Caco-2 (cell line): ENCODE data around the gene ZNF695. TPM values are rescaled to one million over a fixed set of nuclear protein-coding genes. Genes with fewer than 3 reads are reported as not detected.
"Not testable (repeated sequence)": the region's sequence is repeated elsewhere in the genome, so short reads cannot be mapped to it uniquely, and the experiment has no call there.

Experiments
- BruUV-seq: library from RNA; stranded (reverse); fragments of 400-500 nt; replicated peaks from 2 replicates; lab custom pipeline; 2021; lab: Mats Ljungman, UMichigan
- CTCF ChIA-PET: fragments of 300-600 bp; sonication (Branson Sonifier 250); formaldehyde crosslinking; loops from one replicate; lab custom pipeline; 2022; ENCODE audit warnings: antibody characterized with exemption; lab: Charles Lee
- POLR2A ChIA-PET: fragments of 300-600 bp; sonication (Branson Sonifier 250); formaldehyde crosslinking; loops from one replicate; lab custom pipeline; 2022; ENCODE audit warnings: antibody characterized with exemption; lab: Charles Lee
- DNase-seq, 2 experiments: peaks; one replicate each; pipeline versions ENCODE4 v3.0.0 to v3.0.0-alpha.2; 2020 to 2022
- H3K27me3 ChIP-seq: replicated peaks from 2 replicates; pipeline ENCODE4 v1.6.0; 2011; ENCODE audit warnings: low read length; ENCODE audit not compliant: control insufficient read depth, insufficient read depth
- H3K36me3 ChIP-seq: 2 replicates; pipeline ENCODE4 v1.5.1; 2011; ENCODE audit warnings: low read length; ENCODE audit not compliant: control insufficient read depth, insufficient read depth
- H3K4me1 ChIP-seq: fragments of 250-450 bp; sonication (Bioruptor Pico); 2 replicates; pipeline ENCODE4 v1.5.1; 2020; ENCODE audit warnings: mild to moderate bottlenecking
- H3K4me3 ChIP-seq: 2 replicates; pipeline ENCODE4 v1.5.1; 2011; ENCODE audit warnings: low read depth, mild to moderate bottlenecking, control low read depth, low read length
- H3K9me3 ChIP-seq: fragments of 250-450 bp; sonication (Bioruptor Pico); 2 replicates; pipeline ENCODE4 v1.5.1; 2020; ENCODE audit warnings: mild to moderate bottlenecking, moderate library complexity
- H3K27ac Mint-ChIP-seq: one replicate; pipeline ENCODE4 v1.8.0; 2022; ENCODE audit warnings: mixed read lengths; ENCODE audit not compliant: unreplicated experiment
- H3K27me3 Mint-ChIP-seq: one replicate; pipeline ENCODE4 v1.8.0; 2022; ENCODE audit warnings: mixed read lengths; ENCODE audit not compliant: insufficient read depth, unreplicated experiment
- H3K36me3 Mint-ChIP-seq: one replicate; pipeline ENCODE4 v1.8.0; 2022; ENCODE audit warnings: mild to moderate bottlenecking, mixed read lengths; ENCODE audit not compliant: insufficient read depth, unreplicated experiment
- H3K4me1 Mint-ChIP-seq: one replicate; pipeline ENCODE4 v1.8.0; 2022; ENCODE audit warnings: low read depth, mixed read lengths; ENCODE audit not compliant: unreplicated experiment
- H3K4me3 Mint-ChIP-seq: one replicate; pipeline ENCODE4 v1.8.0; 2022; ENCODE audit warnings: mild to moderate bottlenecking, moderate library complexity, mixed read lengths; ENCODE audit not compliant: unreplicated experiment
- H3K9me3 Mint-ChIP-seq: one replicate; pipeline ENCODE4 v1.8.0; 2022; ENCODE audit warnings: mixed read lengths; ENCODE audit not compliant: unreplicated experiment
- CTCF ChIP-seq, 2 experiments: fragments of 200-600 bp in 1 of 2; IDR thresholded peaks; 1 replicate in 1 of 2; 2 replicates in 1 of 2; pipeline versions ENCODE4 v1.5.1 to v1.8.0; 2011 to 2022; ENCODE audit warnings: antibody characterized with exemption in 1 of 2, control low read depth in 1 of 2, inconsistent platforms in 1 of 2, low read depth in 1 of 2, low read length in 1 of 2, mild to moderate bottlenecking in 1 of 2, moderate library complexity in 1 of 2; ENCODE audit not compliant: insufficient read depth in 1 of 2, severe bottlenecking in 1 of 2, unreplicated experiment in 1 of 2
- intact Hi-C: fragments of 100-400 bp; cut with micrococcal nuclease; formaldehyde crosslinking; loops from one replicate; pipeline ENCODE4 v1.10.0; 2022; ENCODE audit not compliant: unreplicated experiment
- total RNA-seq: library from RNA; stranded (reverse); gene quantifications from 2 replicates; pipeline ENCODE4 v1.2.3, GENCODE V29; 2022

ZNF695 gene
- total RNA-seq, 1 experiment from 2014 or later: 25.2 TPM

GRCh38 chr1:247037511-247038320 lies 29.9 kb upstream of the ZNF695 start:
- no peak overlapping the region for H3K27ac Mint-ChIP-seq
- no peaks in the 10 kb centered on the region for H3K27me3 Mint-ChIP-seq
- H3K36me3 ChIP-seq: no peaks in the 10 kb centered on the region; the same call in 1 of the 2 replicates
- intact Hi-C loops: no loop called here
- H3K27me3 ChIP-seq: no peaks in the 10 kb centered on the region
- no peak overlapping the region for H3K4me3 Mint-ChIP-seq
- TF ChIP-seq CTCF (IDR thresholded peaks at IDR 0.05; ENCODE audit: insufficient read depth in 1 of 2, low read depth in 1 of 2, low read length in 1 of 2, severe bottlenecking in 1 of 2, unreplicated experiment in 1 of 2): no peak
- no peaks in the 10 kb centered on the region for H3K4me1 Mint-ChIP-seq
- H3K36me3 Mint-ChIP-seq: peaks cover 36% of the 10 kb centered on the region
- no peaks in the 10 kb centered on the region for H3K4me1 ChIP-seq
- H3K9me3 ChIP-seq: peaks cover 60% of the 10 kb centered on the region
- no peak for DNase-seq
- CTCF ChIA-PET: no interaction called here
- H3K4me3 ChIP-seq: no peak overlapping the region
- no TSS peak for BruUV-seq
- POLR2A ChIA-PET: no interaction called here
- H3K9me3 Mint-ChIP-seq: peaks cover 38% of the 10 kb centered on the region

GRCh38 chr1:247032306-247032705 lies 24.4 kb upstream of the ZNF695 start:
- DNase-seq: not testable (repeated sequence)

GRCh38 chr1:247024658-247025057 lies 16.8 kb upstream of the ZNF695 start:
- H3K27me3 ChIP-seq, H3K36me3 Mint-ChIP-seq, intact Hi-C loops, CTCF ChIA-PET, H3K4me1 Mint-ChIP-seq, H3K36me3 ChIP-seq, H3K4me3 ChIP-seq, H3K4me3 Mint-ChIP-seq, DNase-seq, POLR2A ChIA-PET, H3K27ac Mint-ChIP-seq, BruUV-seq, H3K27me3 Mint-ChIP-seq, H3K4me1 ChIP-seq: not testable (repeated sequence)
- peaks cover 46% of the 10 kb centered on the region for H3K9me3 Mint-ChIP-seq
- peaks cover 18% of the 10 kb centered on the region for H3K9me3 ChIP-seq

More at GRCh38 chr1:247032306-247032705, 24.4 kb upstream of the ZNF695 start:
- POLR2A ChIA-PET, H3K27ac Mint-ChIP-seq, H3K4me3 Mint-ChIP-seq, H3K36me3 ChIP-seq, intact Hi-C loops, CTCF ChIA-PET, H3K4me3 ChIP-seq, H3K27me3 Mint-ChIP-seq, H3K27me3 ChIP-seq, BruUV-seq, H3K4me1 Mint-ChIP-seq, H3K4me1 ChIP-seq: not testable (repeated sequence)
- H3K36me3 Mint-ChIP-seq: peaks cover 32% of the 10 kb centered on the region
- peaks cover 39% of the 10 kb centered on the region for H3K9me3 ChIP-seq
- peaks cover 31% of the 10 kb centered on the region for H3K9me3 Mint-ChIP-seq

- no peak overlapping the region for H3K27ac Mint-ChIP-seq
Measured at GRCh38 chr1:247013391-247013790, 5.5 kb upstream of the ZNF695 start.

More at GRCh38 chr1:247013391-247013790, 5.5 kb upstream of the ZNF695 start:
- H3K27me3 ChIP-seq: no peaks in the 10 kb centered on the region
- no peaks in the 10 kb centered on the region for H3K4me1 ChIP-seq
- peaks cover 17% of the 10 kb centered on the region for H3K9me3 Mint-ChIP-seq
- intact Hi-C loops: no loop called here
- H3K36me3 ChIP-seq: no peaks in the 10 kb centered on the region
- H3K4me3 ChIP-seq: no peak overlapping the region
- no peaks in the 10 kb centered on the region for H3K27me3 Mint-ChIP-seq
- H3K9me3 ChIP-seq: peaks cover 8% of the 10 kb centered on the region; the same call in 1 of the 2 replicates
- POLR2A ChIA-PET: no interaction called here
- DNase-seq: no peak
- no peak overlapping the region for H3K4me3 Mint-ChIP-seq
- H3K36me3 Mint-ChIP-seq: peaks cover under 1% of the 10 kb centered on the region
- no peaks in the 10 kb centered on the region for H3K4me1 Mint-ChIP-seq
- no TSS peak for BruUV-seq
- CTCF ChIA-PET: no interaction called here
- no peak for TF ChIP-seq CTCF (IDR thresholded peaks at IDR 0.05; ENCODE audit: insufficient read depth in 1 of 2, low read depth in 1 of 2, low read length in 1 of 2, severe bottlenecking in 1 of 2, unreplicated experiment in 1 of 2)
